ENCODE results near the gene ALG9. TPM values are rescaled to one million over a fixed set of nuclear protein-coding genes. Genes with fewer than 3 reads are reported as not detected.

Gene ALG9
- polyA plus RNA-seq, 3 donors = 7.4 to 7.9 (median 7.8) TPM

- H3K27me3 ChIP-seq (ENCODE audit: control insufficient read depth in 2 of 2, insufficient read depth in 2 of 2, low read length in 2 of 2) = no peaks in the 10 kb centered on the region
- H3K4me3 Mint-ChIP-seq = no peak overlapping the region
- no peak overlapping the region for H3K27ac Mint-ChIP-seq
- H3K79me2 ChIP-seq (ENCODE audit: insufficient read depth, low read length) = no peaks in the 10 kb centered on the region
- no peak overlapping the region for H2AFZ ChIP-seq (ENCODE audit: insufficient read depth, low read depth, low read length, poor library complexity, severe bottlenecking)
- peaks cover 4% of the 10 kb centered on the region for H3K4me1 Mint-ChIP-seq
- peaks cover 5 to 32% of the 10 kb centered on the region in 2 donors for H3K36me3 ChIP-seq (replicated peaks in 1 of 2; ENCODE audit: control insufficient read depth in 1 of 2, insufficient read depth in 2 of 2, low read length in 2 of 2)
- no peaks in the 10 kb centered on the region for H4K20me1 ChIP-seq (ENCODE audit: insufficient read depth, low read length)
- no CpG with 5 or more reads among the region's 1 CpG for WGBS (ENCODE audit: insufficient coverage)
- H3K27me3 Mint-ChIP-seq (ENCODE audit: low read depth in 3 of 3) = no peaks in the 10 kb centered on the region
- H3K9ac ChIP-seq (ENCODE audit: insufficient read depth, low read length, poor library complexity, severe bottlenecking) = no peak overlapping the region
- H3K4me2 ChIP-seq (replicated peaks; ENCODE audit: extremely low read depth, low read length, poor library complexity, severe bottlenecking) = no peak overlapping the region
- H3K9me3 ChIP-seq (replicated peaks in 1 of 2; ENCODE audit: control insufficient read depth in 1 of 2, insufficient read depth in 1 of 2, low read length in 2 of 2) = no peaks in the 10 kb centered on the region
- H3K9me3 Mint-ChIP-seq = no peaks in the 10 kb centered on the region
- H3K4me3 ChIP-seq (replicated peaks in 1 of 3; ENCODE audit: low read depth in 2 of 3, low read length in 3 of 3) = no peak overlapping the region
- no peak for DNase-seq
- H3K36me3 Mint-ChIP-seq = peaks cover 11 to 39% of the 10 kb centered on the region in 2 donors
- H3K27ac ChIP-seq (ENCODE audit: low read depth in 1 of 2, low read length in 2 of 2) = no peak overlapping the region
- no peak for TF ChIP-seq CTCF (IDR thresholded peaks at IDR 0.05)
- intact Hi-C loops (cut with micrococcal nuclease) = no loop called here
- H3K4me1 ChIP-seq (ENCODE audit: control insufficient read depth in 1 of 2, insufficient read depth in 2 of 2, low read length in 2 of 2) = peaks cover 0 to under 1% of the 10 kb centered on the region in 2 donors
Measured at GRCh38 chr11:111814106-111814505, 57.3 kb downstream of the ALG9 start.

GRCh38 chr11:111812211-111812610, 59.2 kb downstream of the ALG9 start:
- no peak overlapping the region for H3K4me2 ChIP-seq (replicated peaks; ENCODE audit: extremely low read depth, low read length, poor library complexity, severe bottlenecking)
- no peaks in the 10 kb centered on the region for H3K79me2 ChIP-seq (ENCODE audit: insufficient read depth, low read length)
- Mint-ChIP-seq H3K27me3 (ENCODE audit: low read depth in 3 of 3) (no peaks in the 10 kb centered on the region), H3K9me3 (no peaks in the 10 kb centered on the region), H3K36me3 (peaks cover 24 to 53% of the 10 kb centered on the region in 2 donors), H3K27ac (no peak overlapping the region), H3K4me3 (no peak overlapping the region), H3K4me1 (no peaks in the 10 kb centered on the region)
- H3K36me3 ChIP-seq (replicated peaks in 1 of 2; ENCODE audit: control insufficient read depth in 1 of 2, insufficient read depth in 2 of 2, low read length in 2 of 2) = peaks cover 19 to 50% of the 10 kb centered on the region in 2 donors
- H3K9ac ChIP-seq (ENCODE audit: insufficient read depth, low read length, poor library complexity, severe bottlenecking) = no peak overlapping the region
- 100% methylated on average over 1 of the region's 2 CpGs for WGBS (ENCODE audit: insufficient coverage)
- no peak overlapping the region for H3K4me3 ChIP-seq (replicated peaks in 1 of 3; ENCODE audit: low read depth in 2 of 3, low read length in 3 of 3)
- DNase-seq = no peak
- no peak overlapping the region for H3K27ac ChIP-seq (ENCODE audit: low read depth in 1 of 2, low read length in 2 of 2)
- H3K4me1 ChIP-seq (ENCODE audit: control insufficient read depth in 1 of 2, insufficient read depth in 2 of 2, low read length in 2 of 2) = no peaks in the 10 kb centered on the region
- no peaks in the 10 kb centered on the region for H3K27me3 ChIP-seq (ENCODE audit: control insufficient read depth in 2 of 2, insufficient read depth in 2 of 2, low read length in 2 of 2)
- H3K9me3 ChIP-seq (replicated peaks in 1 of 2; ENCODE audit: control insufficient read depth in 1 of 2, insufficient read depth in 1 of 2, low read length in 2 of 2) = no peaks in the 10 kb centered on the region
- no peaks in the 10 kb centered on the region for H4K20me1 ChIP-seq (ENCODE audit: insufficient read depth, low read length)
- intact Hi-C loops (cut with micrococcal nuclease) = no loop called here
- no peak overlapping the region for H2AFZ ChIP-seq (ENCODE audit: insufficient read depth, low read depth, low read length, poor library complexity, severe bottlenecking)
- TF ChIP-seq CTCF (IDR thresholded peaks at IDR 0.05) = no peak
